ENCODE data around the gene ATP8A1.

ATP8A1 gene

DNA sequence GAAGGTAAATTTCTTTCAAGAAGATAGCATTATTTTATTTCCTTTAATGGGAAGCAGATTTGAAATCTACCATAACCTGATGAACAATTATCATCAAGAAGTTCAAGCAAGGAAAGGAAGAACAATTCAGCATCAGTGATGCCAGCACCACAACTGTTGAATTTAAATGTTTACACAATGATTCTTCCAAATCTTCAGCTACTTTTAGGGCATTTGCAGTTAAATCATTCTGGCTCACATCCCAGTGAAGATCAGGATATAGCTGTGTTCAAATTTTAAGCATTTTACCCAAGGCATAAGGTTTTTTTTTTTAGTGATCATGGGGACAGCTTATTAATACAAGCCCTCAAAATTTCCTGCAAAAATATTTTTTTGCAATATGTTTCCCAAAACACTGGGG, 146.7 kb downstream of the ATP8A1 start:
- Histone ChIP-seq H3K4me1 (ENCODE audit: insufficient read depth, low read length) (no peaks in the 10 kb centered on the region), H4K20me1 (ENCODE audit: insufficient read depth, low read length) (no peaks in the 10 kb centered on the region), H3K4me2 (ENCODE audit: insufficient read depth, low read length) (no peak overlapping the region), H3K4me3 (ENCODE audit: low read depth in 1 of 2, low read length in 2 of 2) (no peak overlapping the region), H3K9me3 (ENCODE audit: insufficient read depth, low read length, severe bottlenecking) (no peaks in the 10 kb centered on the region), H3K79me2 (ENCODE audit: insufficient read depth, low read length) (no peaks in the 10 kb centered on the region), H3K27ac (ENCODE audit: low read length) (no peak overlapping the region), H3K36me3 (ENCODE audit: insufficient read depth, low read length) (no peaks in the 10 kb centered on the region), H3K27me3 (ENCODE audit: insufficient read depth, low read length, poor library complexity) (no peaks in the 10 kb centered on the region), H3K9ac (ENCODE audit: low read depth, low read length) (no peak overlapping the region), H2AFZ (ENCODE audit: low read depth, low read length) (no peak overlapping the region)
- TF ChIP-seq EZH2 (IDR thresholded peaks at IDR 0.05; ENCODE audit: borderline replicate concordance, low read depth, low read length, severe bottlenecking): no peak
- DNase-seq (no peak), ATAC-seq (ENCODE audit: insufficient read depth, low read depth) (no peak)

- TF ChIP-seq EZH2 (IDR thresholded peaks at IDR 0.05; ENCODE audit: borderline replicate concordance, low read depth, low read length, severe bottlenecking): no peak
- TF ChIP-seq CTCF (IDR thresholded peaks at IDR 0.05; ENCODE audit: borderline replicate concordance, extremely low read depth, low read length, poor library complexity, severe bottlenecking): no peak
- Histone ChIP-seq H3K9me3 (ENCODE audit: insufficient read depth, low read length, severe bottlenecking) (no peaks in the 10 kb centered on the region), H3K27me3 (ENCODE audit: insufficient read depth, low read length, poor library complexity) (no peaks in the 10 kb centered on the region), H3K36me3 (ENCODE audit: insufficient read depth, low read length) (no peaks in the 10 kb centered on the region), H3K79me2 (ENCODE audit: insufficient read depth, low read length) (no peaks in the 10 kb centered on the region), H2AFZ (ENCODE audit: low read depth, low read length) (no peak overlapping the region), H4K20me1 (ENCODE audit: insufficient read depth, low read length) (no peaks in the 10 kb centered on the region), H3K4me3 (ENCODE audit: low read depth in 1 of 2, low read length in 2 of 2) (no peak overlapping the region), H3K4me2 (ENCODE audit: insufficient read depth, low read length) (no peak overlapping the region), H3K27ac (ENCODE audit: low read length) (no peak overlapping the region), H3K4me1 (ENCODE audit: insufficient read depth, low read length) (no peaks in the 10 kb centered on the region), H3K9ac (ENCODE audit: low read depth, low read length) (no peak overlapping the region)
- no peak for ATAC-seq (ENCODE audit: insufficient read depth, low read depth)
- DNase-seq: no peak
Measured at GRCh38 chr4:42501624-42502401, 155.1 kb downstream of the ATP8A1 start.

GRCh38 chr4:42498040-42498439, 158.9 kb downstream of the ATP8A1 start:
- H2AFZ ChIP-seq (ENCODE audit: low read depth, low read length): no peak overlapping the region
- H3K4me2 ChIP-seq (ENCODE audit: insufficient read depth, low read length): no peak overlapping the region
- no peaks in the 10 kb centered on the region for H3K27me3 ChIP-seq (ENCODE audit: insufficient read depth, low read length, poor library complexity)
- no peaks in the 10 kb centered on the region for H4K20me1 ChIP-seq (ENCODE audit: insufficient read depth, low read length)
- TF ChIP-seq EZH2 (IDR thresholded peaks at IDR 0.05; ENCODE audit: borderline replicate concordance, low read depth, low read length, severe bottlenecking): no peak
- TF ChIP-seq CTCF (IDR thresholded peaks at IDR 0.05; ENCODE audit: borderline replicate concordance, extremely low read depth, low read length, poor library complexity, severe bottlenecking): no peak
- no peak for DNase-seq
- H3K4me3 ChIP-seq (ENCODE audit: low read depth in 1 of 2, low read length in 2 of 2): no peak overlapping the region
- no peaks in the 10 kb centered on the region for H3K4me1 ChIP-seq (ENCODE audit: insufficient read depth, low read length)
- H3K79me2 ChIP-seq (ENCODE audit: insufficient read depth, low read length): no peaks in the 10 kb centered on the region
- H3K27ac ChIP-seq (ENCODE audit: low read length): no peak overlapping the region
- no peak for ATAC-seq (ENCODE audit: insufficient read depth, low read depth)
- H3K9me3 ChIP-seq (ENCODE audit: insufficient read depth, low read length, severe bottlenecking): no peaks in the 10 kb centered on the region
- no peaks in the 10 kb centered on the region for H3K36me3 ChIP-seq (ENCODE audit: insufficient read depth, low read length)
- H3K9ac ChIP-seq (ENCODE audit: low read depth, low read length): no peak overlapping the region

GRCh38 chr4:42497142-42497910, 159.6 kb downstream of the ATP8A1 start:
- Histone ChIP-seq H3K79me2 (ENCODE audit: insufficient read depth, low read length) (no peaks in the 10 kb centered on the region), H3K9me3 (ENCODE audit: insufficient read depth, low read length, severe bottlenecking) (no peaks in the 10 kb centered on the region), H3K27ac (ENCODE audit: low read length) (no peak overlapping the region), H3K9ac (ENCODE audit: low read depth, low read length) (no peak overlapping the region), H3K36me3 (ENCODE audit: insufficient read depth, low read length) (no peaks in the 10 kb centered on the region), H3K4me3 (ENCODE audit: low read depth in 1 of 2, low read length in 2 of 2) (no peak overlapping the region), H2AFZ (ENCODE audit: low read depth, low read length) (no peak overlapping the region), H3K4me2 (ENCODE audit: insufficient read depth, low read length) (no peak overlapping the region), H3K4me1 (ENCODE audit: insufficient read depth, low read length) (no peaks in the 10 kb centered on the region), H4K20me1 (ENCODE audit: insufficient read depth, low read length) (no peaks in the 10 kb centered on the region), H3K27me3 (ENCODE audit: insufficient read depth, low read length, poor library complexity) (no peaks in the 10 kb centered on the region)
- TF ChIP-seq EZH2 (IDR thresholded peaks at IDR 0.05; ENCODE audit: borderline replicate concordance, low read depth, low read length, severe bottlenecking) (no peak), CTCF (IDR thresholded peaks at IDR 0.05; ENCODE audit: borderline replicate concordance, extremely low read depth, low read length, poor library complexity, severe bottlenecking) (no peak)
- no peak for DNase-seq
- no peak for ATAC-seq (ENCODE audit: insufficient read depth, low read depth)
